Cardiac fibroblast (primary cell): ENCODE data around the gene PPARD.
"Not testable (repeated sequence)": the region's sequence is repeated elsewhere in the genome, so short reads cannot be mapped to it uniquely, and the experiment has no call there.

Experiments
- DNase-seq, 2 donors: peaks; one replicate each; pipeline versions ENCODE4 v3.0.0 to v3.0.0-alpha.2; 2010; ENCODE audit warnings: low read depth in 2 of 2
- H3K4me3 ChIP-seq, 2 donors: replicated peaks in 1 of 2; 1 replicate in 1 of 2; 2 replicates in 1 of 2; pipeline ENCODE4 v1.5.1; 2011; ENCODE audit warnings: low read depth in 2 of 2, low read length in 2 of 2, mild to moderate bottlenecking in 2 of 2, moderate library complexity in 1 of 2
- CTCF ChIP-seq: IDR thresholded peaks from one replicate; pipeline ENCODE4 v1.5.1; 2011; ENCODE audit warnings: low read depth, mild to moderate bottlenecking, low read length, inconsistent platforms

PPARD gene

GRCh38 chr6:35428421-35429149, 86.2 kb downstream of the PPARD start:
- TF ChIP-seq CTCF = no peak
- H3K4me3 ChIP-seq = no peak overlapping the region
- DNase-seq = peak in 1 of 2 donors; percentile 29

- no peak for DNase-seq
- no peak for TF ChIP-seq CTCF
- H3K4me3 ChIP-seq = no peak overlapping the region
These were observed 87.1 kb downstream of the PPARD start for GRCh38 chr6:35429463-35429862.

- no peak for DNase-seq
- TF ChIP-seq CTCF = no peak
- no peak overlapping the region for H3K4me3 ChIP-seq
These were observed 89.9 kb downstream of the PPARD start for GRCh38 chr6:35432291-35432690.

- H3K4me3 ChIP-seq, DNase-seq: not testable (repeated sequence)
These were observed 90.3 kb downstream of the PPARD start for GRCh38 chr6:35432702-35433101.

GRCh38 chr6:35435074-35435837, 92.9 kb downstream of the PPARD start:
- no peak for TF ChIP-seq CTCF
- H3K4me3 ChIP-seq = no peak overlapping the region
- DNase-seq = no peak

GRCh38 chr6:35436071-35436857, 93.9 kb downstream of the PPARD start:
- no peak overlapping the region for H3K4me3 ChIP-seq
- no peak for DNase-seq
- no peak for TF ChIP-seq CTCF

GRCh38 chr6:35438378-35439065, 96.2 kb downstream of the PPARD start:
- not testable (repeated sequence) for DNase-seq, H3K4me3 ChIP-seq
